Measurements from ENCODE around the gene TTC34. TPM values are rescaled to one million over a fixed set of nuclear protein-coding genes. Genes with fewer than 3 reads are reported as not detected.

The TTC34 gene
- total and polyA plus RNA-seq, 2 of the 13 experiments (the other 11 are each of a cell fraction or from before 2014, with no cell fraction given) = 0.07 to 0.11 TPM

DNA sequence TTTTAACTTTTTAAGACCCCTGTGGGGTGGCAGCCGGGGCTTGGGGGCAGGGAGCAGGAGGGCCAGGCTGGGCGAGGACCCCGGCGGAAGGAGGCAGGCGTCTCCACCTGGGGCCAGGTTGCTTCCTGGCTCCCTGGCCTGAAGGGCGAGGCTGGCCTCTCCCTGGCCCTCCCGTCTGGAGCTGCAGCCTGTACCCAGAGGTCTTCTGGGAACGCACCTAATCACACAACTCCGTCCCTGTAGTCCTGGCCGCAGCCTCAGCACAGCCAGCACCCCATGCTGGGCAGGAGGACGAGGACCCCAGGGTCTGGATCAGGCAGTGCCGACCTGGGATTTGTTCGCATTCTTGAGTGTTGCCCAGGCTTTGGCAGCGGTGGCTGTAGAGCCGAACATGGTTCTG lies 14.1 kb upstream of the TTC34 start (continued):
- TF ChIP-seq, protein P1, sequence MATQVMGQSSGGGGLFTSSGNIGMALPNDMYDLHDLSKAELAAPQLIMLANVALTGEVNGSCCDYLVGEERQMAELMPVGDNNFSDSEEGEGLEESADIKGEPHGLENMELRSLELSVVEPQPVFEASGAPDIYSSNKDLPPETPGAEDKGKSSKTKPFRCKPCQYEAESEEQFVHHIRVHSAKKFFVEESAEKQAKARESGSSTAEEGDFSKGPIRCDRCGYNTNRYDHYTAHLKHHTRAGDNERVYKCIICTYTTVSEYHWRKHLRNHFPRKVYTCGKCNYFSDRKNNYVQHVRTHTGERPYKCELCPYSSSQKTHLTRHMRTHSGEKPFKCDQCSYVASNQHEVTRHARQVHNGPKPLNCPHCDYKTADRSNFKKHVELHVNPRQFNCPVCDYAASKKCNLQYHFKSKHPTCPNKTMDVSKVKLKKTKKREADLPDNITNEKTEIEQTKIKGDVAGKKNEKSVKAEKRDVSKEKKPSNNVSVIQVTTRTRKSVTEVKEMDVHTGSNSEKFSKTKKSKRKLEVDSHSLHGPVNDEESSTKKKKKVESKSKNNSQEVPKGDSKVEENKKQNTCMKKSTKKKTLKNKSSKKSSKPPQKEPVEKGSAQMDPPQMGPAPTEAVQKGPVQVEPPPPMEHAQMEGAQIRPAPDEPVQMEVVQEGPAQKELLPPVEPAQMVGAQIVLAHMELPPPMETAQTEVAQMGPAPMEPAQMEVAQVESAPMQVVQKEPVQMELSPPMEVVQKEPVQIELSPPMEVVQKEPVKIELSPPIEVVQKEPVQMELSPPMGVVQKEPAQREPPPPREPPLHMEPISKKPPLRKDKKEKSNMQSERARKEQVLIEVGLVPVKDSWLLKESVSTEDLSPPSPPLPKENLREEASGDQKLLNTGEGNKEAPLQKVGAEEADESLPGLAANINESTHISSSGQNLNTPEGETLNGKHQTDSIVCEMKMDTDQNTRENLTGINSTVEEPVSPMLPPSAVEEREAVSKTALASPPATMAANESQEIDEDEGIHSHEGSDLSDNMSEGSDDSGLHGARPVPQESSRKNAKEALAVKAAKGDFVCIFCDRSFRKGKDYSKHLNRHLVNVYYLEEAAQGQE (IDR thresholded peaks at IDR 0.05; ENCODE audit: borderline replicate concordance in 1 of 2, low read depth in 1 of 2, low read length in 2 of 2) = no peak
- TF ChIP-seq NKX3-1 (CRISPR knock-in tag; IDR thresholded peaks at IDR 0.05) = no peak
- TF ChIP-seq, protein P2, sequence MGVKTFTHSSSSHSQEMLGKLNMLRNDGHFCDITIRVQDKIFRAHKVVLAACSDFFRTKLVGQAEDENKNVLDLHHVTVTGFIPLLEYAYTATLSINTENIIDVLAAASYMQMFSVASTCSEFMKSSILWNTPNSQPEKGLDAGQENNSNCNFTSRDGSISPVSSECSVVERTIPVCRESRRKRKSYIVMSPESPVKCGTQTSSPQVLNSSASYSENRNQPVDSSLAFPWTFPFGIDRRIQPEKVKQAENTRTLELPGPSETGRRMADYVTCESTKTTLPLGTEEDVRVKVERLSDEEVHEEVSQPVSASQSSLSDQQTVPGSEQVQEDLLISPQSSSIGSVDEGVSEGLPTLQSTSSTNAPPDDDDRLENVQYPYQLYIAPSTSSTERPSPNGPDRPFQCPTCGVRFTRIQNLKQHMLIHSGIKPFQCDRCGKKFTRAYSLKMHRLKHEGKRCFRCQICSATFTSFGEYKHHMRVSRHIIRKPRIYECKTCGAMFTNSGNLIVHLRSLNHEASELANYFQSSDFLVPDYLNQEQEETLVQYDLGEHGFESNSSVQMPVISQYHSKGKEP (CRISPR knock-in tag; IDR thresholded peaks at IDR 0.05) = no peak

DNA sequence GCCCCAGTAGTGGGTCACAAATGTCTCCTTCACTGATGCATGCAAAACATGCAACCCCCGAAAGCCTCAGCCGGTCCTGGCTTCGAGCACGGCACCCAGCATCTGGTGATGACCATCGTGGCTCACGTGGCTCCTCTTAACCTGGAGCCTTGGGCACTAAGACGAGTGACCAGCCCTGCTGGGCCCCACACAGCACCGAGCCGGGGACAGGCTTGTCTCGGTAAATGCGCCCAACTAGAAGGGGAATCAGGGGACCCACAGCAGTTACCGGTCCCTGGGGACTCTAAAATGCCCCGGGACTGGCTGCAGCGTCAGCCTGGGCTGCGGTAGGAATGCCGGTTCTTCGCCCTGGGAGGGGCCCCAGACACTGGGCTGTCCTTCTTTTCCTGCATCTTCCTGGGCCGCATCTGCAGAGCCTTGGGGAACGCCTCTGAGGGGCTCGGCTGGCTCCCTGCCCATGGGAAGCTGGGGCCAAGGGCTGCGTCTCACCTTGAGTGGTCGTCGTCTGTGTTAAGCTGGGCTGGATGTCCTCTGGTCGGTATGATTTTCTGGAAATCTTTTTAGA lies 13.1 kb upstream of the TTC34 start:
- H3K9me3 ChIP-seq (ENCODE audit: low read length) = no peaks in the 10 kb centered on the region; the same call in 1 of the 2 replicates
- FAIRE-seq (no peak), DNase-seq (ENCODE audit: low spot score) (no peak), ATAC-seq (no peak)
- H3K4me1 ChIP-seq (ENCODE audit: insufficient read depth, low read length) = peaks cover 17% of the 10 kb centered on the region
- H3K4me2 ChIP-seq (ENCODE audit: low read depth, low read length) = no peak overlapping the region
- H3K9ac ChIP-seq (ENCODE audit: insufficient read depth, low read depth, low read length) = no peak overlapping the region
- ChIA-PET CTCF (ENCODE audit: low intra/inter-chr PET ratio, low total read pairs) (no interaction called here), POLR2A (no interaction called here)
- no peaks in the 10 kb centered on the region for H3K79me2 ChIP-seq (ENCODE audit: insufficient read depth, low read length)
- no peak overlapping the region for H2AFZ ChIP-seq (ENCODE audit: low read length)
- 4% methylated on average over 4 of the region's 24 CpGs for WGBS (ENCODE audit: low lambda C conversion rate)
- H3K27ac ChIP-seq (ENCODE audit: extremely low read length, insufficient read depth, low read length) = no peak overlapping the region
- BruUV-seq (replicated peaks) = no TSS peak
- TF ChIP-seq, protein P3, sequence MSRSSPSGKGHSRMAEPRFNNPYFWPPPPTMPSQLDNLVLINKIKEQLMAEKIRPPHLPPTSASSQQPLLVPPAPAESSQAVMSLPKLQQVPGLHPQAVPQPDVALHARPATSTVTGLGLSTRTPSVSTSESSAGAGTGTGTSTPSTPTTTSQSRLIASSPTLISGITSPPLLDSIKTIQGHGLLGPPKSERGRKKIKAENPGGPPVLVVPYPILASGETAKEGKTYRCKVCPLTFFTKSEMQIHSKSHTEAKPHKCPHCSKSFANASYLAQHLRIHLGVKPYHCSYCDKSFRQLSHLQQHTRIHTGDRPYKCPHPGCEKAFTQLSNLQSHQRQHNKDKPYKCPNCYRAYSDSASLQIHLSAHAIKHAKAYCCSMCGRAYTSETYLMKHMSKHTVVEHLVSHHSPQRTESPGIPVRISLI (CRISPR knock-in tag; IDR thresholded peaks at IDR 0.05; ENCODE audit: borderline replicate concordance) = no peak
- H3K4me3 ChIP-seq (replicated peaks in 1 of 3; ENCODE audit: insufficient read depth in 1 of 3, low read depth in 2 of 3, low read length in 3 of 3) = no peak overlapping the region
- H4K20me1 ChIP-seq (ENCODE audit: insufficient read depth, low read length) = no peaks in the 10 kb centered on the region
- intact Hi-C loops (cut with micrococcal nuclease; ENCODE audit: unreplicated experiment) (no loop called here), in situ Hi-C loops (cut with HindIII; ENCODE audit: extremely low pct_ligation_motif_present, low pct_unique_long_range_greater_than_20kb) (no loop called here)
- no peaks in the 10 kb centered on the region for H3K36me3 ChIP-seq (replicated peaks in 1 of 2; ENCODE audit: control insufficient read depth in 1 of 2, insufficient read depth in 2 of 2, low read length in 2 of 2)
- H3K27me3 ChIP-seq (ENCODE audit: control insufficient read depth in 1 of 2, insufficient read depth in 2 of 2, low read length in 2 of 2) = peaks cover 0 to 43% of the 10 kb centered on the region in 2 experiments; a peak in 4 of 5 replicates

Measured in HepG2 (cell line).